ENCODE results near the gene HLCS.

HLCS gene

GRCh38 chr21:36803816-36804439 lies 162.5 kb downstream of the HLCS start:
- DNase-seq, result no peak

- no peak for DNase-seq
Measured at GRCh38 chr21:36803051-36803645, 163.3 kb downstream of the HLCS start.

- no peak for DNase-seq
Measured at GRCh38 chr21:36800734-36801133, 165.7 kb downstream of the HLCS start.

GRCh38 chr21:36799869-36800268 lies 166.6 kb downstream of the HLCS start:
- DNase-seq, result no peak

GRCh38 chr21:36798491-36798890 lies 168.0 kb downstream of the HLCS start:
- no peak for DNase-seq

- no peak for DNase-seq
Measured at GRCh38 chr21:36796070-36796469, 170.4 kb downstream of the HLCS start.

- DNase-seq, result no peak
Measured at GRCh38 chr21:36792505-36792967, 173.9 kb downstream of the HLCS start.

- no peak for DNase-seq
Measured at GRCh38 chr21:36791695-36792470, 174.6 kb downstream of the HLCS start.

- DNase-seq, result no peak
Measured at GRCh38 chr21:36791180-36791579, 175.3 kb downstream of the HLCS start.

GRCh38 chr21:36790616-36791015 lies 175.9 kb downstream of the HLCS start:
- no peak for DNase-seq

- no peak for DNase-seq
Measured at GRCh38 chr21:36788120-36788638, 178.3 kb downstream of the HLCS start.

- DNase-seq, result no peak
Measured at GRCh38 chr21:36786186-36786585, 180.3 kb downstream of the HLCS start.

- no peak for DNase-seq
Measured at GRCh38 chr21:36785615-36786014, 180.9 kb downstream of the HLCS start.

GRCh38 chr21:36784947-36785346 lies 181.5 kb downstream of the HLCS start:
- DNase-seq, result no peak

GRCh38 chr21:36783612-36784374 lies 182.7 kb downstream of the HLCS start:
- DNase-seq, result no peak

GRCh38 chr21:36780861-36781260 lies 185.6 kb downstream of the HLCS start:
- no peak for DNase-seq

- no peak for DNase-seq
Measured at GRCh38 chr21:36776981-36777617, 189.4 kb downstream of the HLCS start.

- no peak for DNase-seq
Measured at GRCh38 chr21:36773995-36774394, 192.5 kb downstream of the HLCS start.

- no peak for DNase-seq
Measured at GRCh38 chr21:36773117-36773516, 193.4 kb downstream of the HLCS start.

GRCh38 chr21:36769051-36769839 lies 197.2 kb downstream of the HLCS start:
- no peak for DNase-seq

- DNase-seq, result no peak
Measured at GRCh38 chr21:36768496-36768895, 198.0 kb downstream of the HLCS start.

- DNase-seq, result no peak
Measured at GRCh38 chr21:36767096-36767495, 199.4 kb downstream of the HLCS start.
